ENCODE results near the gene CRELD2.

CRELD2 gene

DNA sequence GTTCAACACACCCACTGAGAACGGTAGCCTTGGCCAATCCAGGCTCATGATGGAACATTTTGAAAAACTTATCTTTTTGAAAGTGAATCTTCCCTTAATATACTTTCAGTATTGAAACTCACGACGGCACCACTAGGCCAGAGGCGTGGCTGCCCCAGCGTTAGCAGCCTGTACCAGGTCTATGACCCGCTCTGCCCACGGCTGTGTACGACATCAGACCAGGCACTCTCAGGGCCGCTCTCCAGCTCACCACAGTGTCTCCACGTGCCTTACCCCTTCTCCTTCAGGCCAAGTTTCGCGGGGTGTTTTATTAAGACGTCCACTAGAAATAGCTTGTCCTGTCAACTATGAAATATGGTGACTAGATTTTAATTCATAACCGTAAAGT is 31.4 kb upstream of the CRELD2 start:
- peaks cover under 1% of the 10 kb centered on the region; the same call in 1 of the 2 replicates for H4K20me1 ChIP-seq (ENCODE audit: low read depth, low read length)
- H2AFZ ChIP-seq (ENCODE audit: low read depth, low read length, severe bottlenecking) = no peak overlapping the region
- H3F3A ChIP-seq (ENCODE audit: insufficient read depth) = no peaks in the 10 kb centered on the region
- H3K79me2 ChIP-seq (ENCODE audit: insufficient read depth, low read length) = peaks cover 29% of the 10 kb centered on the region
- TF ChIP-seq EZH2phosphoT487 (conservative IDR thresholded peaks at IDR 0.05; ENCODE audit: low read length) = no peak
- TF ChIP-seq, protein P1, sequence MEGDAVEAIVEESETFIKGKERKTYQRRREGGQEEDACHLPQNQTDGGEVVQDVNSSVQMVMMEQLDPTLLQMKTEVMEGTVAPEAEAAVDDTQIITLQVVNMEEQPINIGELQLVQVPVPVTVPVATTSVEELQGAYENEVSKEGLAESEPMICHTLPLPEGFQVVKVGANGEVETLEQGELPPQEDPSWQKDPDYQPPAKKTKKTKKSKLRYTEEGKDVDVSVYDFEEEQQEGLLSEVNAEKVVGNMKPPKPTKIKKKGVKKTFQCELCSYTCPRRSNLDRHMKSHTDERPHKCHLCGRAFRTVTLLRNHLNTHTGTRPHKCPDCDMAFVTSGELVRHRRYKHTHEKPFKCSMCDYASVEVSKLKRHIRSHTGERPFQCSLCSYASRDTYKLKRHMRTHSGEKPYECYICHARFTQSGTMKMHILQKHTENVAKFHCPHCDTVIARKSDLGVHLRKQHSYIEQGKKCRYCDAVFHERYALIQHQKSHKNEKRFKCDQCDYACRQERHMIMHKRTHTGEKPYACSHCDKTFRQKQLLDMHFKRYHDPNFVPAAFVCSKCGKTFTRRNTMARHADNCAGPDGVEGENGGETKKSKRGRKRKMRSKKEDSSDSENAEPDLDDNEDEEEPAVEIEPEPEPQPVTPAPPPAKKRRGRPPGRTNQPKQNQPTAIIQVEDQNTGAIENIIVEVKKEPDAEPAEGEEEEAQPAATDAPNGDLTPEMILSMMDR (IDR thresholded peaks at IDR 0.05; ENCODE audit: insufficient read depth, low read length, poor library complexity, severe bottlenecking) = no peak
- no peak overlapping the region for H3K4me3 ChIP-seq (ENCODE audit: insufficient read depth, low read length, poor library complexity, severe bottlenecking)
- H3K36me3 ChIP-seq (ENCODE audit: low read length) = peaks cover 17% of the 10 kb centered on the region
- H3K27me3 ChIP-seq (ENCODE audit: low read length) = no peaks in the 10 kb centered on the region
- H3K27ac ChIP-seq (ENCODE audit: low read depth, low read length) = no peak overlapping the region
- no peaks in the 10 kb centered on the region for H3K9me3 ChIP-seq (ENCODE audit: insufficient read depth, low read length)
- H3K9ac ChIP-seq (ENCODE audit: low read length) = no peak overlapping the region
- H3K9me2 ChIP-seq (replicated peaks; ENCODE audit: insufficient read depth, low read length) = no peaks in the 10 kb centered on the region
- H3K4me2 ChIP-seq (ENCODE audit: low read depth, low read length, poor library complexity, severe bottlenecking) = no peak overlapping the region

DNA sequence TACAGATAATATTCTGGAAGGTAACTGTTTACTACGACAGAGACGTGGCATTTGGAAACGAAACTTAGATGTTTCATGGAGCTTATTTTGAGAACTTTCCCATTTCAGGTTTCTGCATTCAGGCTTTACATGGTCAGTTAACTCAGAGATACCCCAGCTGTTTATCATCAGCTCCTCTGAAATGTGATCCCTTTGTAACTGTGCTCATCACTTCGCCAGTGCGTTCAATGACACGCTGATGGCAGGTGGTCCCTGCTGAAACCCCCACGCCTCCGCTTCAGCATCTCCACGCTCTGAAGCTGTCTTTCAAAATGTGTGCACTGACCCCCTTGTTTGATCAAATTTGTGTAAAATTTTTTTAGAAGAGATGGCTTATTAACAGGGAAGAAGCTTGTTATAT is 30.7 kb upstream of the CRELD2 start:
- Histone ChIP-seq H3K9ac (ENCODE audit: low read length) (no peak overlapping the region), H2AFZ (ENCODE audit: low read depth, low read length, severe bottlenecking) (no peak overlapping the region), H3F3A (ENCODE audit: insufficient read depth) (no peaks in the 10 kb centered on the region), H3K4me2 (ENCODE audit: low read depth, low read length, poor library complexity, severe bottlenecking) (no peak overlapping the region), H3K79me2 (ENCODE audit: insufficient read depth, low read length) (peaks cover 23% of the 10 kb centered on the region), H4K20me1 (ENCODE audit: low read depth, low read length) (no peaks in the 10 kb centered on the region; the same call in 1 of the 2 replicates), H3K36me3 (ENCODE audit: low read length) (peaks cover 17% of the 10 kb centered on the region), H3K9me3 (ENCODE audit: insufficient read depth, low read length) (no peaks in the 10 kb centered on the region), H3K4me3 (ENCODE audit: insufficient read depth, low read length, poor library complexity, severe bottlenecking) (no peak overlapping the region), H3K27me3 (ENCODE audit: low read length) (no peaks in the 10 kb centered on the region), H3K9me2 (replicated peaks; ENCODE audit: insufficient read depth, low read length) (no peaks in the 10 kb centered on the region), H3K27ac (ENCODE audit: low read depth, low read length) (no peak overlapping the region)
- TF ChIP-seq EZH2phosphoT487 (conservative IDR thresholded peaks at IDR 0.05; ENCODE audit: low read length) = no peak

DNA sequence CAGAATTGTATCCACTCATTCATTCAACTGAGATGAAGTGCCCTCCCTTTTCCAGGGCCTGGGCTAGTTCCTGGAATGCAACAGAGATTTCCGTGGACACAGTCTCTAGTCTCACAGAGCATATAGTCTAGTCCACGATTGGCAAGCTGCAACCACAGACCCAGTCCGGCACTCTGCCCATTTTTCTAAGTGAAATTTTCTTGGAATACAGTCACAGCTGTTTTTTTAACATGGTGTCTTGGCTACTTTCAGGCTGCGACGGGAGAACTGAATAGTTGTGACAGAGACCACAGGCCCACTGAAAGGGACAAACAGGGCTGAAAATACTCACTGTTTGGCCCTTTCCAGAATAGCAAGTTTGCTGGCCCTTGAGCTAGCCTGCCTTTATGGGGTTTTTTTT is 29.4 kb upstream of the CRELD2 start:
- Histone ChIP-seq H3K36me3 (ENCODE audit: low read length) (peaks cover 17% of the 10 kb centered on the region), H3K9me2 (replicated peaks; ENCODE audit: insufficient read depth, low read length) (no peaks in the 10 kb centered on the region), H3K4me2 (ENCODE audit: low read depth, low read length, poor library complexity, severe bottlenecking) (no peak overlapping the region), H3K9ac (ENCODE audit: low read length) (no peak overlapping the region), H3K27ac (ENCODE audit: low read depth, low read length) (no peak overlapping the region), H3K4me3 (ENCODE audit: insufficient read depth, low read length, poor library complexity, severe bottlenecking) (no peak overlapping the region), H3F3A (ENCODE audit: insufficient read depth) (no peaks in the 10 kb centered on the region), H4K20me1 (ENCODE audit: low read depth, low read length) (no peaks in the 10 kb centered on the region; the same call in 1 of the 2 replicates), H3K9me3 (ENCODE audit: insufficient read depth, low read length) (no peaks in the 10 kb centered on the region), H3K79me2 (ENCODE audit: insufficient read depth, low read length) (peaks cover 14% of the 10 kb centered on the region; the same call in 1 of the 2 replicates), H3K27me3 (ENCODE audit: low read length) (no peaks in the 10 kb centered on the region), H2AFZ (ENCODE audit: low read depth, low read length, severe bottlenecking) (no peak overlapping the region)
- TF ChIP-seq EZH2phosphoT487 (conservative IDR thresholded peaks at IDR 0.05; ENCODE audit: low read length) = no peak
- TF ChIP-seq, protein P1 (IDR thresholded peaks at IDR 0.05; ENCODE audit: insufficient read depth, low read length, poor library complexity, severe bottlenecking) = no peak

DNA sequence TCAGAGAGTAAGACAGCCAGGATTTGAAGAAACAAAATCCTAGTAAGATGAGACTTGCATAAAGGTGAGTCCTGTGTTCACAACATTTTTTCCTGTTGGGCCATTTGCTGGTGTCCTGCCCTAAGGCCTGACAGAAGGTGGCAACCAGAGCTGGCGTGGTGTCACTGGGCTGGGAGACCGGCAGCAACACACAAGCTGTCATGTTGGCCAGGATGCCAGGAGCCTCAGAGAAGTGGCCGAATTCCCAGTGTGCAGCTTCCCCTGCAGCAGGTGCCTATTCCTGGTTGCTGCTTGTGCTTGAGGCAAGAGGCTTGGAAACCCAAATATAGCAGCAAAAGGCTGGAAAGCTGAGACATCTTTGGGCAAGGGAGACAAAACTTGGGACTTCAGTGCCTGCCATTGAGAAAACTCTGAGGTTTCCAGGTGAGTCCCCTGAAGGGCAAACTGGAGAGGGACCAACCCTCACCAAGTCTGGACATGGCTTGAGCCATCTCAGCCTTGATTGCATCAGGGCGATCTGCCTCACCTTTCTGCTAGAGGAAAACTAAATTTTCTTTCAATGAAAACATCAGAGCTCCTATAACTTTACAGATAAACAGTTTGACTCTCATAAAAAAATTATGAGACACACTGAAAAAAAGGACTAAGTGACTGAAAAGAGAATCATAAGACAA is 26.1 kb upstream of the CRELD2 start:
- TF ChIP-seq, protein P1 (IDR thresholded peaks at IDR 0.05; ENCODE audit: insufficient read depth, low read length, poor library complexity, severe bottlenecking) = no peak
- TF ChIP-seq EZH2phosphoT487 (conservative IDR thresholded peaks at IDR 0.05; ENCODE audit: low read length) = no peak
- H3K27ac ChIP-seq (ENCODE audit: low read depth, low read length) = no peak overlapping the region

More for the DNA sequence above, 26.1 kb upstream of the CRELD2 start:
- Histone ChIP-seq H2AFZ (ENCODE audit: low read depth, low read length, severe bottlenecking) (no peak overlapping the region), H3K9ac (ENCODE audit: low read length) (no peak overlapping the region), H3K36me3 (ENCODE audit: low read length) (peaks cover 13% of the 10 kb centered on the region), H3K9me2 (replicated peaks; ENCODE audit: insufficient read depth, low read length) (no peaks in the 10 kb centered on the region), H3F3A (ENCODE audit: insufficient read depth) (no peaks in the 10 kb centered on the region), H3K27me3 (ENCODE audit: low read length) (no peaks in the 10 kb centered on the region), H3K9me3 (ENCODE audit: insufficient read depth, low read length) (no peaks in the 10 kb centered on the region), H3K4me2 (ENCODE audit: low read depth, low read length, poor library complexity, severe bottlenecking) (no peak overlapping the region), H3K79me2 (ENCODE audit: insufficient read depth, low read length) (peaks cover 11% of the 10 kb centered on the region; the same call in 1 of the 2 replicates), H3K4me3 (ENCODE audit: insufficient read depth, low read length, poor library complexity, severe bottlenecking) (no peak overlapping the region), H4K20me1 (ENCODE audit: low read depth, low read length) (no peaks in the 10 kb centered on the region; the same call in 1 of the 2 replicates)

Data from SU-DHL-6 (cell line).